Thyroid gland (tissue), 4 donors: Measurements from ENCODE around the gene HRC. TPM values are rescaled to one million over a fixed set of nuclear protein-coding genes. Genes with fewer than 3 reads are reported as not detected.
A peak's percentile ranks its signal among the peaks of the same experiment; 100 is the strongest.

Experiments
- DNase-seq, 2 donors: peaks; one replicate each; pipeline ENCODE4 v3.0.0-alpha.2; 2019
- H3K27ac ChIP-seq, 3 donors: fragments of 200-600 bp; sonication (generic); 1 replicate in 2 of 3; 2 replicates in 1 of 3; pipeline ENCODE4 v1.5.1; 2016 to 2019; ENCODE audit warnings: mild to moderate bottlenecking in 1 of 3, moderate library complexity in 1 of 3
- H3K27me3 ChIP-seq: fragments of 200-600 bp; sonication (generic); one replicate; pipeline ENCODE4 v1.5.1; 2019
- H3K36me3 ChIP-seq, 2 donors: fragments of 200-600 bp; sonication (generic); one replicate each; pipeline ENCODE4 v1.5.1; 2016 to 2019
- H3K4me1 ChIP-seq, 2 donors: fragments of 200-600 bp; sonication (generic); one replicate each; pipeline ENCODE4 v1.5.1; 2017 to 2019
- H3K4me3 ChIP-seq, 3 donors: fragments of 200-600 bp; sonication (generic); replicated peaks in 1 of 3; 1 replicate in 2 of 3; 2 replicates in 1 of 3; pipeline ENCODE4 v1.5.1; 2016; ENCODE audit warnings: mild to moderate bottlenecking in 1 of 3
- H3K9me3 ChIP-seq: fragments of 200-600 bp; sonication (generic); one replicate; pipeline ENCODE4 v1.5.1; 2017
- POLR2A ChIP-seq, 2 donors: fragments of 450-650 bp; IDR thresholded peaks; one replicate each; pipeline ENCODE4 v1.6.1; 2017; ENCODE audit warnings: antibody characterized with exemption in 2 of 2, mild to moderate bottlenecking in 2 of 2, moderate library complexity in 1 of 2
- WGBS, 2 donors: methylation state at CpG; one replicate each; pipeline ENCODE4 v1.1.5; 2017; 5-methylcytosine and 5-hydroxymethylcytosine counted together
- intact Hi-C: fragments of 100-400 bp; cut with DNase I; formaldehyde crosslinking; loops from one replicate; pipeline ENCODE4 v1.15.1; 2023
- total RNA-seq, 4 donors: library from RNA; depleted of rRNA; stranded (reverse); fragments of >200 nt; gene quantifications; one replicate each; pipeline ENCODE4 v1.2.3, GENCODE V29; 2016
- TF ChIP-seq, protein P1 (sequence below), 6 experiments: fragments of 200-600 bp in 3 of 6; fragments of 450-650 bp in 3 of 6; sonication (generic) in 3 of 6; IDR thresholded peaks; one replicate each; pipeline ENCODE4 v1.5.1; 2016 to 2019; ENCODE audit warnings: antibody characterized with exemption in 6 of 6, mild to moderate bottlenecking in 2 of 6, inconsistent platforms in 1 of 6, moderate library complexity in 1 of 6

HRC gene
- total RNA-seq, 4 donors from 2014 or later, result 1.1 to 4.1 (median 2.1) TPM

- Histone ChIP-seq H3K27me3 (no peaks in the 10 kb centered on the region), H3K27ac (no peak overlapping the region), H3K9me3 (no peaks in the 10 kb centered on the region), H3K4me3 (no peak overlapping the region), H3K36me3 (peaks cover 45 to 57% of the 10 kb centered on the region in 2 donors), H3K4me1 (no peaks in the 10 kb centered on the region)
- intact Hi-C loops, result no loop called here
- DNase-seq, result no peak
- TF ChIP-seq POLR2A (IDR thresholded peaks at IDR 0.05), result no peak
- TF ChIP-seq, protein P1, sequence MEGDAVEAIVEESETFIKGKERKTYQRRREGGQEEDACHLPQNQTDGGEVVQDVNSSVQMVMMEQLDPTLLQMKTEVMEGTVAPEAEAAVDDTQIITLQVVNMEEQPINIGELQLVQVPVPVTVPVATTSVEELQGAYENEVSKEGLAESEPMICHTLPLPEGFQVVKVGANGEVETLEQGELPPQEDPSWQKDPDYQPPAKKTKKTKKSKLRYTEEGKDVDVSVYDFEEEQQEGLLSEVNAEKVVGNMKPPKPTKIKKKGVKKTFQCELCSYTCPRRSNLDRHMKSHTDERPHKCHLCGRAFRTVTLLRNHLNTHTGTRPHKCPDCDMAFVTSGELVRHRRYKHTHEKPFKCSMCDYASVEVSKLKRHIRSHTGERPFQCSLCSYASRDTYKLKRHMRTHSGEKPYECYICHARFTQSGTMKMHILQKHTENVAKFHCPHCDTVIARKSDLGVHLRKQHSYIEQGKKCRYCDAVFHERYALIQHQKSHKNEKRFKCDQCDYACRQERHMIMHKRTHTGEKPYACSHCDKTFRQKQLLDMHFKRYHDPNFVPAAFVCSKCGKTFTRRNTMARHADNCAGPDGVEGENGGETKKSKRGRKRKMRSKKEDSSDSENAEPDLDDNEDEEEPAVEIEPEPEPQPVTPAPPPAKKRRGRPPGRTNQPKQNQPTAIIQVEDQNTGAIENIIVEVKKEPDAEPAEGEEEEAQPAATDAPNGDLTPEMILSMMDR (IDR thresholded peaks at IDR 0.05), result no peak
- WGBS, 2 donors, result 95 to 96% methylated on average over 93 of the region's 93 CpGs
Observed at GRCh38 chr19:49107625-49108459, 47.4 kb downstream of the HRC start.

DNA sequence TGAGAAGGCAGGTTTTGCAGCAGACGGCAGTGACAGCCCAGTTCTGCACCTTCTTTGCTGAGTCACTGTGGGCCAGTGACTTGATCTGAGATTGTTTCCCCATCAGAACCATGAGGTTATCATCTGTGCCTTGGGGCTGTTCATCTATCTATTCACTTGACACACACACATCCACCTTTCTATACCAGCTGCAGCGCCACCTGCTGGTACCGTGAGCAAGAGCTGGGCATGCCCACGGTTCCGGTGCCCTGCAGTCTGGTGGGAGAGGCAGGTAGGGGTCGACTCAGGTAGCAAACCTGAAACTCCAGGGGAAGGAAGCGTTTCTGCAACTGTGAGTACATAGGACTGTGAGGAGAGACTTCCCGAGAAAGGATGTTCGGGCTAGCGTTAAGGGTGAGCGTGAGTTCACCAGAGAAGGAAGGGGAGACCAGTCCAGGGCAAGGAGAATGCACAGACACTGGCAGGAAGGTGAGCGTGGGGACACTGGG lies 48.5 kb downstream of the HRC start:
- no peak for TF ChIP-seq POLR2A (IDR thresholded peaks at IDR 0.05)
- TF ChIP-seq, protein P1 (IDR thresholded peaks at IDR 0.05), result peak; percentile 33 to 78 (median 44)
- Histone ChIP-seq H3K27ac (no peak overlapping the region), H3K4me1 (no peaks in the 10 kb centered on the region), H3K36me3 (peaks cover 56 to 68% of the 10 kb centered on the region in 2 donors), H3K27me3 (no peaks in the 10 kb centered on the region), H3K9me3 (no peaks in the 10 kb centered on the region), H3K4me3 (no peak overlapping the region)
- DNase-seq, result peak; percentile 44 to 56
- 70 to 72% methylated on average over 12 of the region's 12 CpGs for WGBS, 2 donors
- intact Hi-C loops, result no loop called here

DNA sequence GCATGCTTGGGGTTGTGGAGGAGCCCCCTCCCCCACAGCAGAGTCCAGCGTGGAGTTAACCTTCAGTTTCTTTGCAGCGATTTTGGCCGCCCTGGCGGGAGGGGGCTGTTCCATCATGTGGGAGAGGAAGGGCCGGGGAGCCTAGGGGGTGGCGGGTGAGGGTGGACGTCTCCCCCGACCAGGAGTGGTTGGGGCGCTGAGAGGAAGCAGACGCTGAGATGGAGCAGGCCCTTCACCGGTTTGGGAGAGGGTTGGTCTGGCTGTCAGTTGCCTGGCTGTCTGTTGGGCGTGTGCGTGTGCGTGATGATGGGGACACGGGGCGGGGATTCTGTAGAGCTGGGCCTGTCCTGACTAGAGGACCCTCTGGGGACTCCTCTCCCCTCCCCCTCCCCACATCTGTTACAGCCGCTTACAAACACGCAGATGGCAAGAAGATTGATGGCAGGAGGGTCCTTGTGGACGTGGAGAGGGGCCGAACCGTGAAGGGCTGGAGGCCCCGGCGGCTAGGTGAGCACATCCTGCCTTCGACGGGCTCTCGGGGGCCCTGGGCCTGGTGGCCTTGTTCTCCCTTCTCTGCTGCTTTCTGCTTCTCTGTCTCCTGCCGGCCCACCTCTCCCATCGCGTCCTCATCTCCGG lies 50.8 kb downstream of the HRC start:
- WGBS, 2 donors, result 85 to 86% methylated on average over 29 to 30 of the region's 30 CpGs
- no peak for TF ChIP-seq POLR2A (IDR thresholded peaks at IDR 0.05)
- TF ChIP-seq, protein P1 (IDR thresholded peaks at IDR 0.05), result no peak
- Histone ChIP-seq H3K4me1 (peaks cover 0 to under 1% of the 10 kb centered on the region in 2 donors), H3K36me3 (peaks cover 73 to 90% of the 10 kb centered on the region in 2 donors), H3K27ac (no peak overlapping the region), H3K9me3 (no peaks in the 10 kb centered on the region), H3K4me3 (no peak overlapping the region), H3K27me3 (no peaks in the 10 kb centered on the region)
- intact Hi-C loops, result no loop called here
- DNase-seq, result no peak

DNA sequence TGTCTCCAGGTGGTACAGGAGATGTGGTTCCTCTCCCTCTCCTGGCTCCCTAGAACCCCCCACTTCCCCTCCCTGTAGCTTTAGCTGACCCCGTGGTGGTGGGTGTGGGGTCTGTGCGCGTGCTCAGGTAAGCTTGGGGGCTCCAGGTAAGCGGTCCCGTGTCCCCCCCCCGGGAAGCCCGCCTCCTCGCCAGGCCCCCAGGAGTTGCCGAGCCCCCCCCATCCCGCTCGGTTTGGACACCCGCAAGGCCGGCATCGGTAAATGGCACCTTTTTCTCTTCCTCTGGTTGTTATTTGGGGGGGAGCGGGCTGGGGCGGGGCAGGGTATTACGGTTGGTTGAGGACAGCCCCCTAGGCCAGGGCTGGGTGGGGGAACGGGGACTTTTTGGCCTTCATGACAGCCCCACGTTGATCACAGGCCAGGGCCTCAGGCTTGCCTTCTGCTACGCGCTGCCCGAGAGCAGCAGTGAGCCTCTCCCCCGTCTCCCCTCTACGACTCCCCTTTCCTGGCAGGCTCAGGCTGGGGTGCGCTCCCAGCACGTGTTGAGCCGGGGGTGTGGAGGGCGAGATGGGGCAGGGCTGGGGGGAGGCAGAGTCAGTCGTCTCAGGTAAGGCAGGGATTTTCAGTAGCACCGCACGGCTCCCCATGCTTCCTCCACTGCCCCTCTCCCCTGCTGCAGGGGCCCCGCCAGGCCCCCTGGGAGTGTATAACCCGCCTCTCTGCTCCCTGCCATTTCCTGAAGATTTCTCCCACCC lies 51.7 kb downstream of the HRC start:
- peaks cover 73 to 92% of the 10 kb centered on the region in 2 donors for H3K36me3 ChIP-seq
- H3K27me3 ChIP-seq, result no peaks in the 10 kb centered on the region
- peaks cover 5 to 9% of the 10 kb centered on the region in 2 donors for H3K4me1 ChIP-seq
- no peak for DNase-seq
- intact Hi-C loops, result no loop called here
- WGBS, 2 donors, result 86 to 90% methylated on average over 20 to 24 of the region's 33 CpGs
- H3K4me3 ChIP-seq, result no peak overlapping the region
- no peak for TF ChIP-seq POLR2A (IDR thresholded peaks at IDR 0.05)
- TF ChIP-seq, protein P1 (IDR thresholded peaks at IDR 0.05), result no peak
- H3K9me3 ChIP-seq, result no peaks in the 10 kb centered on the region
- no peak overlapping the region for H3K27ac ChIP-seq
